IMR-90 (cell line): Measurements from ENCODE around the gene RXYLT1. TPM values are rescaled to one million over a fixed set of nuclear protein-coding genes. Genes with fewer than 3 reads are reported as not detected.

Experiments used
- ATAC-seq: fragments of 200-7000 bp; cut with Tn5 transposase; 2 replicates; pipeline ENCODE4 v1.9.1; 2020; ENCODE audit warnings: low read depth, mild to moderate bottlenecking, moderate library complexity
- BruUV-seq: library from RNA; stranded (reverse); fragments of 400-500 nt; replicated peaks from 2 replicates; lab custom pipeline; 2021; lab: Mats Ljungman, UMichigan
- CTCF ChIA-PET: fragments of 300-600 bp; formaldehyde crosslinking; extraction: SDS; loops from one replicate; lab custom pipeline; 2021; ENCODE audit warnings: antibody characterized with exemption; lab: Yijun Ruan, JAX
- POLR2A ChIA-PET: fragments of 300-600 bp; sonication (Branson Sonifier 250); formaldehyde crosslinking; loops from one replicate; lab custom pipeline; 2022; ENCODE audit warnings: antibody characterized with exemption; ENCODE audit not compliant: unreplicated experiment; lab: Charles Lee
- DNase-seq: peaks from one replicate; pipeline ENCODE4 v3.0.0; 2013
- H2AFZ ChIP-seq: replicated peaks from 2 replicates; pipeline ENCODE3; 2013; ENCODE audit warnings: low read length, mild to moderate bottlenecking; ENCODE audit not compliant: poor library complexity
- H2AK5ac ChIP-seq: 2 replicates; pipeline ENCODE4 v1.6.1; 2013; ENCODE audit warnings: low read depth, low read length, inconsistent platforms
- H2AK9ac ChIP-seq: replicated peaks from 2 replicates; pipeline ENCODE3; 2013; ENCODE audit warnings: mild to moderate bottlenecking, low read depth, low read length, moderate library complexity; ENCODE audit not compliant: poor library complexity
- H2BK120ac ChIP-seq: 2 replicates; pipeline ENCODE4 v1.6.1; 2013; ENCODE audit warnings: low read depth, low read length, inconsistent platforms
- H2BK15ac ChIP-seq: 3 replicates; pipeline ENCODE4 v1.6.1; 2013; ENCODE audit warnings: low read depth, low read length, inconsistent platforms
- H2BK20ac ChIP-seq: 2 replicates; pipeline ENCODE4 v1.6.1; 2013; ENCODE audit warnings: low read depth, mild to moderate bottlenecking, inconsistent platforms, low read length, moderate library complexity
- H2BK5ac ChIP-seq: 2 replicates; pipeline ENCODE4 v1.6.1; 2013; ENCODE audit warnings: mild to moderate bottlenecking, low read depth, low read length, inconsistent platforms; ENCODE audit not compliant: poor library complexity, severe bottlenecking
- H3K14ac ChIP-seq: replicated peaks from 2 replicates; pipeline ENCODE4 v1.6.1; 2013; ENCODE audit warnings: low read depth, low read length, inconsistent platforms
- H3K18ac ChIP-seq: 2 replicates; pipeline ENCODE4 v1.6.1; 2013; ENCODE audit warnings: low read depth, low read length, control low read depth
- H3K23ac ChIP-seq: 2 replicates; pipeline ENCODE4 v1.6.1; 2013; ENCODE audit warnings: low read depth, low read length, inconsistent platforms
- H3K27ac ChIP-seq: 2 replicates; pipeline ENCODE4 v1.5.1; 2013; ENCODE audit warnings: mild to moderate bottlenecking, control low read depth, low read length; ENCODE audit not compliant: insufficient read depth
- H3K27me3 ChIP-seq: 2 replicates; pipeline ENCODE4 v1.6.1; 2013; ENCODE audit warnings: low read length; ENCODE audit not compliant: control insufficient read depth, insufficient read depth
- H3K36me3 ChIP-seq: 2 replicates; pipeline ENCODE4 v1.6.1; 2013; ENCODE audit warnings: low read length, mixed read lengths; ENCODE audit not compliant: control insufficient read depth, insufficient read depth
- H3K4ac ChIP-seq: 2 replicates; pipeline ENCODE4 v1.6.1; 2013; ENCODE audit warnings: low read depth, low read length, inconsistent platforms
- H3K4me1 ChIP-seq: 2 replicates; pipeline ENCODE4 v1.6.1; 2013; ENCODE audit warnings: low read length, mixed read lengths; ENCODE audit not compliant: control insufficient read depth, insufficient read depth
- H3K4me2 ChIP-seq: 2 replicates; pipeline ENCODE4 v1.6.1; 2013; ENCODE audit warnings: low read depth, mild to moderate bottlenecking, control low read depth, low read length, moderate library complexity
- H3K4me3 ChIP-seq: 2 replicates; pipeline ENCODE4 v1.5.1; 2013; ENCODE audit warnings: low read depth, mild to moderate bottlenecking, control low read depth, low read length, moderate library complexity; ENCODE audit not compliant: insufficient read depth
- H3K56ac ChIP-seq: 2 replicates; pipeline ENCODE4 v1.6.1; 2013; ENCODE audit warnings: low read length, inconsistent platforms; ENCODE audit not compliant: insufficient read depth; ENCODE audit errors: extremely low read depth
- H3K79me1 ChIP-seq, 2 experiments: 2 replicates each; pipeline ENCODE4 v1.6.1; 2013; ENCODE audit warnings: low read length in 2 of 2, inconsistent platforms in 1 of 2, low read depth in 1 of 2
- H3K9ac ChIP-seq: 2 replicates; pipeline ENCODE4 v1.6.1; 2013; ENCODE audit warnings: low read depth, low read length, control low read depth
- H3K9me1 ChIP-seq: 2 replicates; pipeline ENCODE4 v1.6.1; 2013; ENCODE audit warnings: low read length, inconsistent platforms; ENCODE audit not compliant: insufficient read depth
- H3K9me3 ChIP-seq: 2 replicates; pipeline ENCODE4 v1.6.1; 2013; ENCODE audit warnings: low read length; ENCODE audit not compliant: control insufficient read depth, insufficient read depth
- H4K20me1 ChIP-seq: 2 replicates; pipeline ENCODE4 v1.6.1; 2013; ENCODE audit warnings: low read length, inconsistent platforms; ENCODE audit not compliant: insufficient read depth
- H4K5ac ChIP-seq: 2 replicates; pipeline ENCODE4 v1.6.1; 2013; ENCODE audit warnings: mild to moderate bottlenecking, low read depth, low read length, control low read depth
- H4K8ac ChIP-seq, 2 experiments: 2 replicates each; pipeline ENCODE4 v1.6.1; 2013; ENCODE audit warnings: low read depth in 2 of 2, low read length in 2 of 2, control low read depth in 1 of 2, inconsistent platforms in 1 of 2
- H4K91ac ChIP-seq: 2 replicates; pipeline ENCODE4 v1.6.1; 2013; ENCODE audit warnings: low read depth, low read length, inconsistent platforms; ENCODE audit not compliant: insufficient read depth
- MXI1 ChIP-seq: IDR thresholded peaks from 2 replicates; pipeline ENCODE4 v1.6.1; 2012; ENCODE audit warnings: low read depth, mild to moderate bottlenecking, low read length, moderate library complexity, borderline replicate concordance
- NFE2L2 ChIP-seq: fragments of 150-350 bp; IDR thresholded peaks from 2 replicates; pipeline ENCODE4 v1.6.1; 2016; ENCODE audit warnings: low read depth, mild to moderate bottlenecking, low read length
- RCOR1 ChIP-seq: IDR thresholded peaks from 2 replicates; pipeline ENCODE4 v1.6.1; 2012; ENCODE audit warnings: mild to moderate bottlenecking, low read length, improper control_type of control experiment; ENCODE audit not compliant: insufficient replicate concordance
- SMC3 ChIP-seq: fragments of 150-350 bp; IDR thresholded peaks from 2 replicates; pipeline ENCODE4 v1.6.1; 2016; ENCODE audit warnings: low read depth, mild to moderate bottlenecking, antibody characterized with exemption, low read length, moderate library complexity
- WGBS, 2 experiments: methylation state at CpG; one replicate each; pipeline versions ENCODE4 v1.1.5 to v1.1.7; 2013; ENCODE audit warnings: missing lambda C conversion rate in 2 of 2; ENCODE audit not compliant: insufficient read length in 1 of 2; ENCODE audit errors: extremely low coverage in 2 of 2; 5-methylcytosine and 5-hydroxymethylcytosine counted together
- dilution Hi-C: fragments of 300-500 bp; cut with HindIII; formaldehyde crosslinking; loops from one replicate; pipeline ENCODE4 v1.14.3; 2018; ENCODE audit warnings: low sequenced_read_pairs; ENCODE audit not compliant: unreplicated experiment
- in situ Hi-C: fragments of 300-500 bp; cut with MboI; formaldehyde crosslinking; loops from 3 replicates; pipeline ENCODE4 v1.14.3; 2019; ENCODE audit warnings: low sequenced_read_pairs, inconsistent platforms, mixed read lengths
- intact Hi-C: fragments of 100-400 bp; cut with micrococcal nuclease; formaldehyde crosslinking; loops from 2 replicates; pipeline ENCODE4 v1.10.0; 2022
- polyA plus RNA-seq, 3 experiments: library from polyadenylated mRNA; depleted of rRNA; stranded (reverse); fragments of >200 nt; gene quantifications; 2 replicates each; pipeline ENCODE4 v1.2.3, GENCODE V29; 2012; ENCODE audit warnings: low replicate concordance in 1 of 3
- total RNA-seq: library from RNA; depleted of rRNA; stranded (reverse); fragments of >200 nt; gene quantifications from 2 replicates; pipeline ENCODE4 v1.2.3, GENCODE V29; 2012
- TF ChIP-seq, protein P1 (sequence below): fragments of 150-350 bp; IDR thresholded peaks from 2 replicates; pipeline ENCODE4 v1.6.1; 2016; ENCODE audit warnings: low read depth, mild to moderate bottlenecking, low read length, moderate library complexity, borderline replicate concordance

Gene RXYLT1
- total and polyA plus RNA-seq, 2 of the 4 experiments (the other 2 are of a cell fraction), result 9.0 to 9.5 TPM

DNA sequence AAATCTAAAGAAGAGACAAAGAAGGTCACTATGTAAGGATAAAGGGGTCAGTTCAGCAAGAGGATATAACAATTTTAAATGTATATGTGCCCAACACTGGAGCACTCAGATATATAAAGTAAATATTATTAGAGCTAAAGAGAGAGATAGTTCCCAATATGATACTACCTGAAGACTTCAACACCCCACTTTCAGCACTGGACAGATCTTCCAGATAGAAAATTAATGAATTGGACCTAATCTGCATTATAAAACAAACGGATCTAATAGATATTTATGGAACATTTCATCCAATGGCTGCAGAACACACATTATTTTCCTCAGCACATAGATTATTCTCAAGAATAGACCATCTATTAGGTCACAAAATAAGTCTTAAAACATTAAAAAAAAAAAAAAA is 40.7 kb downstream of the RXYLT1 start:
- CTCF ChIA-PET, result no interaction called here
- dilution Hi-C loops, result no loop called here

More for the DNA sequence above, 40.7 kb downstream of the RXYLT1 start:
- Histone ChIP-seq H3K9me1 (peaks cover 13% of the 10 kb centered on the region; the same call in 1 of the 2 replicates), H2BK15ac (no peak overlapping the region), H4K5ac (no peak overlapping the region), H3K27ac (no peak overlapping the region), H3K4ac (no peak overlapping the region), H4K20me1 (no peaks in the 10 kb centered on the region), H3K56ac (no peak overlapping the region), H3K4me1 (peaks cover 8% of the 10 kb centered on the region), H3K14ac (no peak overlapping the region), H3K36me3 (no peaks in the 10 kb centered on the region), H2AK9ac (no peak overlapping the region), H3K79me1 (peaks cover 0 to 10% of the 10 kb centered on the region in 2 experiments; a peak in 2 of 4 replicates), H2BK5ac (no peak overlapping the region), H2BK120ac (no peak overlapping the region), H3K9me3 (peaks cover 3% of the 10 kb centered on the region; the same call in 1 of the 2 replicates), H2AFZ (no peak overlapping the region), H3K23ac (no peak overlapping the region), H3K4me3 (no peak overlapping the region), H2AK5ac (no peak overlapping the region), H3K9ac (no peak overlapping the region), H3K27me3 (no peaks in the 10 kb centered on the region), H4K91ac (no peak overlapping the region), H4K8ac (no peak overlapping the region), H3K18ac (no peak overlapping the region), H2BK20ac (no peak overlapping the region), H3K4me2 (no peak overlapping the region)
- POLR2A ChIA-PET, result no interaction called here
- DNase-seq, result no peak
- BruUV-seq, result no TSS peak
- intact Hi-C loops, result no loop called here
- no CpG with 5 or more reads among the region's 1 CpG for WGBS, 2 experiments
- in situ Hi-C loops, result no loop called here
- ATAC-seq, result no peak
- no peak for TF ChIP-seq RCOR1
- TF ChIP-seq MXI1, result no peak
- TF ChIP-seq NFE2L2, result no peak
- TF ChIP-seq, protein P1, sequence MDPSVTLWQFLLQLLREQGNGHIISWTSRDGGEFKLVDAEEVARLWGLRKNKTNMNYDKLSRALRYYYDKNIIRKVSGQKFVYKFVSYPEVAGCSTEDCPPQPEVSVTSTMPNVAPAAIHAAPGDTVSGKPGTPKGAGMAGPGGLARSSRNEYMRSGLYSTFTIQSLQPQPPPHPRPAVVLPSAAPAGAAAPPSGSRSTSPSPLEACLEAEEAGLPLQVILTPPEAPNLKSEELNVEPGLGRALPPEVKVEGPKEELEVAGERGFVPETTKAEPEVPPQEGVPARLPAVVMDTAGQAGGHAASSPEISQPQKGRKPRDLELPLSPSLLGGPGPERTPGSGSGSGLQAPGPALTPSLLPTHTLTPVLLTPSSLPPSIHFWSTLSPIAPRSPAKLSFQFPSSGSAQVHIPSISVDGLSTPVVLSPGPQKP, result no peak
- TF ChIP-seq SMC3, result no peak
